ENCODE measurements around the gene RNASEH2B.

The RNASEH2B gene

DNA sequence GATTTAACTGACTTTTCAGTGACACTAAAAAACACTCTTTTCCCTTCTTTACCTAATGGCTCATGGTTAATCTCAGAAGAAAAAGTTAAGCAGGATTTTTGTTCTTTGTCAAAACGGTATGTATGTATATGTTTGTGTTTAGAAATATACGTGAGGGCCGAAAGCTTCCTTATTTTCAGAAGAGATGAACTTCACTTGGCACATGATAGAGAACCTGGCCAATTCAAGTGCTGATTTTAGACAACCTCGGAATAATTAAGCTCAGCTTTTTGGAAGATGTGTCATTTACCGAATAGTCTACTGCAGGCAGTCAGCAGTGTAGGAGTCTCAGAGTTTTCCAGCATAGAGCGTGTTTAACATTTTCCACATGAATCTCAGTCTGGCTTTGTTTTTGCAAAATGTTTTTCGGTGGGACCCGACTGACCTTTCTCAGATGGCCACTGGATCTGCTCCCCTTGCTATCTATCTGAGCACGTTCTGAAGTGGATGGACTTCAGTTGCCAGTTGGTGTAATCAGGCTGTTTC lies 4.6 kb downstream of the RNASEH2B start:
- H3K4me3 ChIP-seq (ENCODE audit: low read length) = no peak overlapping the region
- TF ChIP-seq, protein P1, sequence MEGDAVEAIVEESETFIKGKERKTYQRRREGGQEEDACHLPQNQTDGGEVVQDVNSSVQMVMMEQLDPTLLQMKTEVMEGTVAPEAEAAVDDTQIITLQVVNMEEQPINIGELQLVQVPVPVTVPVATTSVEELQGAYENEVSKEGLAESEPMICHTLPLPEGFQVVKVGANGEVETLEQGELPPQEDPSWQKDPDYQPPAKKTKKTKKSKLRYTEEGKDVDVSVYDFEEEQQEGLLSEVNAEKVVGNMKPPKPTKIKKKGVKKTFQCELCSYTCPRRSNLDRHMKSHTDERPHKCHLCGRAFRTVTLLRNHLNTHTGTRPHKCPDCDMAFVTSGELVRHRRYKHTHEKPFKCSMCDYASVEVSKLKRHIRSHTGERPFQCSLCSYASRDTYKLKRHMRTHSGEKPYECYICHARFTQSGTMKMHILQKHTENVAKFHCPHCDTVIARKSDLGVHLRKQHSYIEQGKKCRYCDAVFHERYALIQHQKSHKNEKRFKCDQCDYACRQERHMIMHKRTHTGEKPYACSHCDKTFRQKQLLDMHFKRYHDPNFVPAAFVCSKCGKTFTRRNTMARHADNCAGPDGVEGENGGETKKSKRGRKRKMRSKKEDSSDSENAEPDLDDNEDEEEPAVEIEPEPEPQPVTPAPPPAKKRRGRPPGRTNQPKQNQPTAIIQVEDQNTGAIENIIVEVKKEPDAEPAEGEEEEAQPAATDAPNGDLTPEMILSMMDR (conservative IDR thresholded peaks at IDR 0.05; ENCODE audit: low read depth, low read length) = no peak
- DNase-seq (ENCODE audit: low read depth) = no peak

DNA sequence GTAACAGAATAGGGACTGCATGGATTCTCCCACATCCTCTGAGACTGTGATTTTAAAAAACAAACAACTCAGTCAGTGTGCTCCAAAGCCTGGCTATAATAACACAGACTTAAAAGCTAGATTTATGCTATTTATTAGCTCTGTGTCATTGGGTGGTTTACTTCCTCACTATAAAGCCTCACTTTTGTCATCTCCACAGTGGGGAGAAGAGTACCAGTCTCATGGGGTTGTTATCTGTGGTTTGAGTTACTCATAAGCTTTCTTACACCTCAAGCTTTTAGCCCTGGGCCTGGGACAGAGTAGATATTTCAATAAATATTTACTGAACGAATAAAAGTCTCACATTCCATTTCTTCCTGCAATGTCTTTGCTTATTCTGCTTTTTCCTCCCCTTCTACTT lies 5.3 kb downstream of the RNASEH2B start:
- H3K4me3 ChIP-seq (ENCODE audit: low read length) = no peak overlapping the region
- DNase-seq (ENCODE audit: low read depth) = no peak
- TF ChIP-seq, protein P1 (conservative IDR thresholded peaks at IDR 0.05; ENCODE audit: low read depth, low read length) = no peak

DNA sequence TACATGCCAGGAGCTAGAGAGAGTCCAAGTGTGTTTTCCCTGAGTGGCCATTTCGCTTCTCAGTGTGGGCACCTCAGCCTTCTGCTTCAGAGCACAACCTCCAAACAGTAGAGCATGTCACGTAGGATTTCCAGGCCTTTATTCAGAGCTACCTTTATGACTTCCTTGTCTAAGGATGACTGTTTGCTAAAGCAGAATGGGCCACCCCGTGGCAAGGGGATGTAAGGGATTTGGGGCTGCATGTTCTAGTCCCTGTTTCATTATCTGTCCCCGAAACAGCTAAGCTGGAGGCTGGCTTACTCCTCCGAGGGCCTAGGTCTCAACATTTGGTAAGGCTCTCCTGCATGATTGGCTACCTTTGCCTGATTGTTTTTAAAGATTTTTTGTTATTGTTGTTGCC lies 6.0 kb downstream of the RNASEH2B start:
- no peak overlapping the region for H3K4me3 ChIP-seq (ENCODE audit: low read length)
- TF ChIP-seq, protein P1 (conservative IDR thresholded peaks at IDR 0.05; ENCODE audit: low read depth, low read length) = no peak
- DNase-seq (ENCODE audit: low read depth) = no peak

DNA sequence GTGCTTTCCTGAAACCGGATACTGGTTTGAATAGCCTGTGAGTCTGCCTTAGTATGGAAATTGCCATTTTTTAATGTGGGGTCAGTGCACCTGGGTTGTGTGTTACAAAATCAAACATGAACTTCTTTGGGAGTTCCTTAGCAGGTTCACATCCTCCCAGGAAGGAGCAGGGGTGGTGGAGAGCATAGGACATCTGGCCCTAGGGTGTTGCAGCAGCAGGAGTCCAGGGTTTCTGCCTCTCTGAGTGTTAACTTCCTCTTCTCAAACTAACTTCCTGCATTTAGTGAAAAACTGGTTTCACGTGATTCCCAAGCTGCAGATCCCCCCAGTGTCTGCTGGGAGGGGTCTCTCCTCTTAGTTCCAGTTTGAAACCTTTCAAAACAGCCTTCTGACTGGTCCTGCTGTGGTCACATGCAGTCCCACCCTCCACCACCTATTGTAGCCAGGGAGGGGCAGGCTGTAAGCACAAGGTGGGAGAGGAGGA lies 7.2 kb downstream of the RNASEH2B start:
- TF ChIP-seq, protein P1 (conservative IDR thresholded peaks at IDR 0.05; ENCODE audit: low read depth, low read length) = no peak
- DNase-seq (ENCODE audit: low read depth) = no peak
- H3K4me3 ChIP-seq (ENCODE audit: low read length) = no peak overlapping the region

DNA sequence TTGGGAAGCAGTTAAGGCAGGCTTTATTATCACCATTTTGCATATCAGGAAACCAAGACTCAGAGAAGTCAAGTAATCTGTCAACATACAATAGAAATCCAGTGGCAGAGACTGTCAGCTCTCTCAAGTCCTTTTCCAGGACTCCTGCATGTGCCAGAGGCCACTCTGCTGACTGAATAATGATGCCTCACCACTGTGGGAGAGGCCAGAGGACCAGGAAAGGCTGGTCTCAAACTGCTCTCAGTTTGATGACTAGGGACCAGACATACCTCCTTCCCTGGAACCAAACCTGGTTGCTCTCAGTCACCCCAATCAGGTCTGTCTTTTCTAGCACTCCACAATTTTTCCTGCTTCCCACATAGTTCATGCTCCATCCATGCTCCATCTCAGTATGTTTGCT lies 8.0 kb downstream of the RNASEH2B start:
- no peak overlapping the region for H3K4me3 ChIP-seq (ENCODE audit: low read length)
- DNase-seq (ENCODE audit: low read depth) = no peak
- TF ChIP-seq, protein P1 (conservative IDR thresholded peaks at IDR 0.05; ENCODE audit: low read depth, low read length) = no peak

DNA sequence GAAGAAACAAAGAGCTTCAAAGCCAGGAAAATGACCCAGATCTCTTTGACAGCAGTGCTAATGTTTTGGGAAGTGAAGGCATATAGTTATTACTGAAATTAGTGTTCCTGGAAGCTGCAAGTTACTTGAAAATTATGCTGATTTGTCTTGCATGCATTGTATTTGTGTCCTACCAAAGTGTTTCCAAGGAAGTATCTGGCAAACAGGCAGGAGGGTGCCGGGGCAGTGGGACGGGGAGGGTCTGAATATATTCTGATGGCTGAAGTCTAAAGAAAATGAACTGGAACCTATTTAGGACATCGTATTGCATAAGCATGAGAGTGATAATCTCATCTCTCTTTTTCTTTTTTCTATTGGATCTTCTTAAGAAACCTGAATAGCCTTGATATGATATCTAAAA lies 9.0 kb downstream of the RNASEH2B start:
- no peak for DNase-seq (ENCODE audit: low read depth)
- TF ChIP-seq, protein P1 (conservative IDR thresholded peaks at IDR 0.05; ENCODE audit: low read depth, low read length) = no peak
- no peak overlapping the region for H3K4me3 ChIP-seq (ENCODE audit: low read length)

DNA sequence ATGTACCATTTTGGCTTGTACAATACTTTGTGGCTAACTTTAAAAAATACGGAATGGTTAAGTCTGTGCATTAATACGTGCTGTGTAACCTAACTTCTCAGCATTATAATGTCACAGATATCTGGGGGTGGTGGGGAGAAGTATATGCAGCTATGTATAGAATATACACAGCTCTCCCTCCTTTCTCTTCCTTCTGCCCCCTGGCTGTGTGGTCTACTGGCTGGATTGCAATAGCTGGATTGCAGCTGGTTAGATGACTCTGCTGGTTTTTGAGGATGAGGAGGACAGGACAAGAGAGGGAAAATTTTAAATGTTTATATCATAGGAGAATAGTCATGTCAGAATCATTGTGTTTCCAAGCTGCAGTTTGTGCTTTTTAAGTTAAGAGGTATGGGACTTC lies 9.7 kb downstream of the RNASEH2B start:
- TF ChIP-seq, protein P1 (conservative IDR thresholded peaks at IDR 0.05; ENCODE audit: low read depth, low read length) = no peak
- H3K4me3 ChIP-seq (ENCODE audit: low read length) = no peak overlapping the region
- DNase-seq (ENCODE audit: low read depth) = no peak
